Erythroblast (primary cell): ENCODE results near the gene CCNY.

Experiments
- GATA1 ChIP-seq: IDR thresholded peaks from 2 replicates; pipeline ENCODE4 v1.6.1; 2011; ENCODE audit warnings: low read depth, mild to moderate bottlenecking, control low read depth, low read length, moderate library complexity
- POLR2A ChIP-seq: IDR thresholded peaks from 2 replicates; pipeline ENCODE4 v1.6.1; 2011; ENCODE audit warnings: mild to moderate bottlenecking, low read length

- no peak for TF ChIP-seq POLR2A
- TF ChIP-seq GATA1 = no peak
Observed at GRCh38 chr10:35463878-35464277, 127.6 kb downstream of the CCNY start.
